ENCODE measurements around the gene CLMN.

The CLMN gene

DNA sequence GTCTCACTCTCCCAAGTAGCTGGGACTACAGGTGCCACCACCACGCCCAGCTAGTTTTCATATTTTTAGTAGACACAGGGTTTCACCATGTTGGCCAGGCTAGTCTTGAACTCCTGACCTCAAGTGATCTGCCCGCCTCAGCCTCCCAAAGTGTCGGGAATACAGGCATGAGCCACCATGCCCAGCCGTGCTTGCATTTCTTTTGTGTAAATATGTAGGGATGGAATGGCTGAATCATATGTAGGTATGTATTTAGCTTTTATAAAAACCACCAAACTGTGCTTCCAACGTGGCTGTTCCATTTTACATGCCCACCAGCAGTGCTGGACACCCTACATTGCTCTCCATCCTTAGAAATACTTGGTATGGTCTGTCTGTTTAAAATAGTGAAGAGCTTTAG, 32.8 kb upstream of the CLMN start:
- no peak overlapping the region for H3K27ac ChIP-seq
- TF ChIP-seq, protein P1, sequence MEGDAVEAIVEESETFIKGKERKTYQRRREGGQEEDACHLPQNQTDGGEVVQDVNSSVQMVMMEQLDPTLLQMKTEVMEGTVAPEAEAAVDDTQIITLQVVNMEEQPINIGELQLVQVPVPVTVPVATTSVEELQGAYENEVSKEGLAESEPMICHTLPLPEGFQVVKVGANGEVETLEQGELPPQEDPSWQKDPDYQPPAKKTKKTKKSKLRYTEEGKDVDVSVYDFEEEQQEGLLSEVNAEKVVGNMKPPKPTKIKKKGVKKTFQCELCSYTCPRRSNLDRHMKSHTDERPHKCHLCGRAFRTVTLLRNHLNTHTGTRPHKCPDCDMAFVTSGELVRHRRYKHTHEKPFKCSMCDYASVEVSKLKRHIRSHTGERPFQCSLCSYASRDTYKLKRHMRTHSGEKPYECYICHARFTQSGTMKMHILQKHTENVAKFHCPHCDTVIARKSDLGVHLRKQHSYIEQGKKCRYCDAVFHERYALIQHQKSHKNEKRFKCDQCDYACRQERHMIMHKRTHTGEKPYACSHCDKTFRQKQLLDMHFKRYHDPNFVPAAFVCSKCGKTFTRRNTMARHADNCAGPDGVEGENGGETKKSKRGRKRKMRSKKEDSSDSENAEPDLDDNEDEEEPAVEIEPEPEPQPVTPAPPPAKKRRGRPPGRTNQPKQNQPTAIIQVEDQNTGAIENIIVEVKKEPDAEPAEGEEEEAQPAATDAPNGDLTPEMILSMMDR (conservative IDR thresholded peaks at IDR 0.05): no peak

DNA sequence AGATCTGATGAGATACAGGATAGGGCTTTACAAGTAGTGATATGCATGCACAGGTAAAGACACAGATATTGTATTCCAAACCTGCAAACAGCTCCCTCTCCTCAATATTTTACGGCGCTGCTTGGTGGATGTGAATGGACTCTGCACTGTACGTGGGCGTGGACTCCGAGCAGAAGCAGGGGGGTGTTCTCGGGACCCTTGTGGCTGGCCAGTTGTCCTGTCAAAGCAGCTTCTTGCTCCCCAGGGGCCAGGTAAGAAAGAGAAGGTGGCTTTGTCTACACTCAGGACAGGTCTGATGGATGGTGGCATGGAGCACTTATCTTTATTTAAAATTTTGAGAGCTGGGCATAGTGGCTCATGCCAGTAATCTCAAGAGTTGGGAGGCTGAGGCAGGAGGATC, 29.5 kb upstream of the CLMN start:
- peak overlapping the region; percentile 81 for H3K27ac ChIP-seq
- TF ChIP-seq, protein P1 (conservative IDR thresholded peaks at IDR 0.05): no peak

DNA sequence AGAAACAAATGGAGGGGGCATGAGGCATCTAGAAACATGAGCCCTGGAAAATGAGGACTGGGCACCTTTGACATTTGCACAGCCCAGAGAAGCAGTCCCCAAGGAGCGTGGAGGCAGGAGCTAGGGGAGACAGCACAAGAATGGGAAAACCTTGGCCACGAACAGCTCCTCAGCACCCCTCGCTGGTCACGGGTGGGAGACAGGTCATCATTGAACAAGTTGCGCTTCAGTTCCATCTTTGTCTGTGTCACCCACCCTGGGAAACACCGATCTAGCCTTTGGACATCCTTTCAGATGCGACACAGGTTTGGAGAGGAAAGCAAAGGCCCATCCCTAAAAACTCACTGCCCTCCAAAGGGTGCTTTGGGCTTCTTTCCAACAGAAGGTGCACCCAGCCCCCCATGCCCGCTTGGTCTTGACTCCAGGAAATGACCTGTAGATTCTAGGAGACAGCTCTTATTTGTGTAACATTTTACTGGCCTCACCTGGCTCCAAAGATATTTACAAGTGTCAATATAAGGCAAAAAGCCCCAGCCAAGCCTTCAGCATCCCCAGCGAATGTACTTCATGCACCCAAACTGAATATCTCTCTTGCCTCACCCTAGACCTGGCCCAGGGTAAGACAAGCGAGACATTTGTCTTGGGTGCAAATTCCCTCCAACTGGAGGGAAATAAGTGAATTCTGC, 28.8 kb upstream of the CLMN start:
- TF ChIP-seq, protein P1 (conservative IDR thresholded peaks at IDR 0.05): 0 out of 2 replicates have a peak, but pooled peaks have one; percentile 6

DNA sequence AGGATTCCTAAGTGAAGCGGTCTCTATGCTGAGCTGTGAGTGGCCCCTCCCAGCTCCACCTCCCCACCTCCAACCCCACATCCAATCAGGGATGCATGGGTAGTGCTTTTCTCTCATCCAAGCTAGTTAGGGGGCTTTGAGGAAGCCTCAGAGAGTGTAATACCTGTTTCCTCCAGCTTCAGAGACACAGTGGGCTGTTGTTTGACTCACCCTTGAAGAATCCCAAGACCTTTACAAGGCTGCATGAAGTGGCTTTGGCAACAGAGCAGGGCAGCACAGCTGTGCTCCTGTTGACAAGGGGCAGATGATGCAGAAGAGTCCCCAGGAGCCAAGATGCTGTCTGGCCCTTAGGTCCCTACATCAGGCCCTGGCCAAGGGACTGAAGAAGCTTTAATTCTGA, 27.1 kb upstream of the CLMN start:
- TF ChIP-seq, protein P1 (conservative IDR thresholded peaks at IDR 0.05): no peak
- H3K27ac ChIP-seq: peak overlapping the region; percentile 81; the same call in 1 of the 2 replicates

More for the DNA sequence above, 28.8 kb upstream of the CLMN start:
- H3K27ac ChIP-seq: peak overlapping the region; percentile 81

DNA sequence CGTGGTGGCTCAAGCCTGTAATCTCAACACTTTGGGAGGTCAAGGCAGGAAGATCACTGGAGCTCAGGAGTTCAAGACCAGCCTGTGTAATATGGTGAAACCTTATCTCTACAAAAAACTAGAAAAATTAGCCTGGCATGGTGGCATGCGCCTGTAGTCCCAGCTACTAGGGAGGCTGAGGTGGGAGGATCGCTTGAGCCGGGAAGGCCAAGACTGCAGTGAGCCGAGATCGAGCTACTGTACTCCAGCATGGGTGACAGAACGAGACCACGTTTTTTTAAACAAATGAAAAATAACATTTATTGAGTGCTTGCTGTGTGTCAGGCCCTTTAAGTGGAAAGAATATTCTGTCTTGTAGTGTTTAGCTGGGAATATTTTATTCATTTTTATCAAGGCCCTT, 26.6 kb upstream of the CLMN start:
- no peak overlapping the region for H3K27ac ChIP-seq
- TF ChIP-seq, protein P1 (conservative IDR thresholded peaks at IDR 0.05): no peak

DNA sequence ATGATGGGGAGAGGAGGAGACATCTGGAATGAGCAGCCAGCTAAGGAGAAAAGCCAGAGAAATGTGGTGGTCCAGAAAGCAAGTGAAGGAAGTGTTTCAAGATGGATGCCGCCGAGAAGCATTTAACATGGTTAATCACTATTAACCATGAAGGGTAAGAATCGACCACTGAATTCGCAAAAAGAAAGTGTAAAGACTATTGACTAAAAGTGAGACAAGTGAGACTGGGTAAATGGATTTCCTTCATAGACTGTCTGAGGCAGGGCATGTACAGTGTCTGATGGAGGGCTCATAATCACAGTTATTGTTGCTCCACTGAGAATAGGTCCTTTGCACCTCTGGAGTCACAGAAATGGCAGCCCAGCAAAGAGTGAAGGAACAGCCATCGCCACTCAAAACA, 25.3 kb upstream of the CLMN start:
- TF ChIP-seq, protein P1 (conservative IDR thresholded peaks at IDR 0.05): no peak
- no peak overlapping the region for H3K27ac ChIP-seq

DNA sequence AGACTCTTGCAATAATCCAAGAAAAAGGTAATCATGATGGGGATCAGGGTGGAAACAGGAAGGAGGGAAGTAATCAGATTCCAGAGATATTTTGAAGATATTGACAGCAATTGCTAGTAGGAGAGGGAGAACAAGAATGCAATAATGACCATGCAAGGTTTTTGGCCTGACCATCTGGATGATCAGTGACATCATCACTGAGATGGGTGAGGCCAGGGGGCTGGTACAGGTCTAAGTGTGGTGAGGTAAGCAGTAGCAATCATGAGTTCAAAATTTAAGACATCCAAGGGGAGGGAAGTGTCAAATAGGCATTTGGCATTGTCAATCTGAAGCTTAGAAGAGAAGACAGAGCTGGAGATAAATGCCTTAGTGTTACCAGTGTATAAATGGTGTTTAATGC, 24.8 kb upstream of the CLMN start:
- TF ChIP-seq, protein P1 (conservative IDR thresholded peaks at IDR 0.05): no peak
- no peak overlapping the region for H3K27ac ChIP-seq

All from VCaP (cell line).